HEK293 (cell line): ENCODE data around the gene AKAP6.

Experiments used
- CTCF ChIA-PET: fragments of 350-600 bp; formaldehyde crosslinking; extraction: SDS; loops from one replicate; lab custom pipeline; 2021; ENCODE audit warnings: antibody characterized with exemption; lab: Yijun Ruan, JAX
- POLR2A ChIA-PET: fragments of 300-600 bp; formaldehyde crosslinking; extraction: SDS; loops from one replicate; lab custom pipeline; 2020; ENCODE audit warnings: antibody characterized with exemption, inconsistent platforms; lab: Yijun Ruan, JAX
- H3K27ac ChIP-seq: fragments of 200-500 bp; sonication (Bioruptor generic); 2 replicates; pipeline ENCODE4 v1.5.1; 2014; ENCODE audit warnings: low read depth, low read length, control low read depth, inconsistent platforms; ENCODE audit errors: extremely low read depth
- H3K36me3 ChIP-seq, 2 experiments: fragments of 200-500 bp in 1 of 2; sonication (Bioruptor generic) in 1 of 2; 1 replicate in 1 of 2; 2 replicates in 1 of 2; pipeline ENCODE4 v1.5.1; 2014 to 2017; ENCODE audit warnings: inconsistent platforms in 2 of 2, low read length in 2 of 2; ENCODE audit not compliant: control insufficient read depth in 2 of 2, insufficient read depth in 1 of 2
- H3K4me1 ChIP-seq: fragments of 200-500 bp; sonication (Bioruptor generic); 2 replicates; pipeline ENCODE4 v1.5.1; 2014; ENCODE audit warnings: mild to moderate bottlenecking, low read length, inconsistent platforms; ENCODE audit not compliant: control insufficient read depth, insufficient read depth
- H3K4me3 ChIP-seq: 2 replicates; pipeline ENCODE4 v1.5.1; 2011; ENCODE audit warnings: low read depth, mild to moderate bottlenecking, control low read depth, low read length, moderate library complexity
- H3K9me3 ChIP-seq: fragments of 200-500 bp; sonication (Bioruptor generic); 2 replicates; pipeline ENCODE4 v1.5.1; 2014; ENCODE audit warnings: low read depth, low read length, inconsistent platforms; ENCODE audit not compliant: control insufficient read depth, insufficient read depth
- BCL11A ChIP-seq: fragments of 450-650 bp; formaldehyde crosslinking; IDR thresholded peaks from 2 replicates; pipeline ENCODE4 v1.5.1; 2016; ENCODE audit warnings: low read depth, missing biosample characterization, missing genetic modification characterization
- FEZF1 ChIP-seq: fragments of 450-650 bp; formaldehyde crosslinking; IDR thresholded peaks from 2 replicates; pipeline ENCODE4 v1.5.1; 2016; ENCODE audit warnings: missing biosample characterization, missing genetic modification characterization
- IKZF3 ChIP-seq: fragments of 450-650 bp; IDR thresholded peaks from 2 replicates; pipeline ENCODE4 v1.5.0; 2018; ENCODE audit warnings: missing biosample characterization, mild to moderate bottlenecking, missing genetic modification characterization, moderate library complexity
- ZNF132 ChIP-seq: fragments of 450-650 bp; formaldehyde crosslinking; IDR thresholded peaks from 2 replicates; pipeline ENCODE4 v1.5.1; 2017; ENCODE audit warnings: missing biosample characterization, missing genetic modification characterization, borderline replicate concordance
- ZNF202 ChIP-seq: fragments of 450-650 bp; formaldehyde crosslinking; IDR thresholded peaks from 2 replicates; pipeline ENCODE4 v1.5.1; 2016; ENCODE audit warnings: missing biosample characterization, missing genetic modification characterization, borderline replicate concordance
- ZNF239 ChIP-seq: fragments of 450-650 bp; formaldehyde crosslinking; IDR thresholded peaks from 2 replicates; pipeline ENCODE4 v1.5.1; 2016; ENCODE audit warnings: missing biosample characterization, missing genetic modification characterization
- ZNF248 ChIP-seq: fragments of 450-650 bp; formaldehyde crosslinking; IDR thresholded peaks from 2 replicates; pipeline ENCODE4 v1.5.1; 2017; ENCODE audit warnings: missing biosample characterization, missing genetic modification characterization
- ZNF354C ChIP-seq: fragments of 450-650 bp; formaldehyde crosslinking; IDR thresholded peaks from 2 replicates; pipeline ENCODE4 v1.5.1; 2016; ENCODE audit warnings: missing biosample characterization, missing genetic modification characterization, low read depth, borderline replicate concordance
- ZNF561 ChIP-seq: fragments of 450-650 bp; IDR thresholded peaks from 2 replicates; pipeline ENCODE4 v1.5.1; 2018; ENCODE audit warnings: missing biosample characterization, missing genetic modification characterization, borderline replicate concordance
- ZNF660 ChIP-seq: fragments of 450-650 bp; IDR thresholded peaks from 2 replicates; pipeline ENCODE4 v1.5.1; 2018; ENCODE audit warnings: missing biosample characterization, mild to moderate bottlenecking, missing genetic modification characterization
- ZSCAN23 ChIP-seq: fragments of 450-650 bp; formaldehyde crosslinking; IDR thresholded peaks from 2 replicates; pipeline ENCODE4 v1.5.1; 2016; ENCODE audit warnings: missing biosample characterization, missing genetic modification characterization
- TF ChIP-seq, protein P1 (sequence below): fragments of 450-650 bp; formaldehyde crosslinking; IDR thresholded peaks from 2 replicates; pipeline ENCODE4 v1.5.1; 2016; ENCODE audit warnings: missing biosample characterization, missing genetic modification characterization
- TF ChIP-seq, protein P2 (sequence below): fragments of 450-650 bp; formaldehyde crosslinking; IDR thresholded peaks from 2 replicates; pipeline ENCODE4 v1.5.1; 2016; ENCODE audit warnings: missing biosample characterization, missing genetic modification characterization, borderline replicate concordance
- TF ChIP-seq, protein P3 (sequence below): fragments of 450-650 bp; formaldehyde crosslinking; IDR thresholded peaks from 2 replicates; pipeline ENCODE4 v1.5.1; 2016; ENCODE audit warnings: missing biosample characterization, missing genetic modification characterization
- TF ChIP-seq, protein P4 (sequence below): fragments of 450-650 bp; formaldehyde crosslinking; IDR thresholded peaks from 2 replicates; pipeline ENCODE4 v1.5.1; 2016; ENCODE audit warnings: missing biosample characterization, missing genetic modification characterization, low read depth
- TF ChIP-seq, protein P5 (sequence below): fragments of 450-650 bp; formaldehyde crosslinking; IDR thresholded peaks from 2 replicates; pipeline ENCODE4 v1.5.1; 2017; ENCODE audit warnings: missing biosample characterization, missing genetic modification characterization
- TF ChIP-seq, protein P6 (sequence below): fragments of 450-650 bp; formaldehyde crosslinking; IDR thresholded peaks from 2 replicates; pipeline ENCODE4 v1.5.1; 2017; ENCODE audit warnings: missing biosample characterization, mild to moderate bottlenecking, missing genetic modification characterization, moderate library complexity

Gene AKAP6

DNA sequence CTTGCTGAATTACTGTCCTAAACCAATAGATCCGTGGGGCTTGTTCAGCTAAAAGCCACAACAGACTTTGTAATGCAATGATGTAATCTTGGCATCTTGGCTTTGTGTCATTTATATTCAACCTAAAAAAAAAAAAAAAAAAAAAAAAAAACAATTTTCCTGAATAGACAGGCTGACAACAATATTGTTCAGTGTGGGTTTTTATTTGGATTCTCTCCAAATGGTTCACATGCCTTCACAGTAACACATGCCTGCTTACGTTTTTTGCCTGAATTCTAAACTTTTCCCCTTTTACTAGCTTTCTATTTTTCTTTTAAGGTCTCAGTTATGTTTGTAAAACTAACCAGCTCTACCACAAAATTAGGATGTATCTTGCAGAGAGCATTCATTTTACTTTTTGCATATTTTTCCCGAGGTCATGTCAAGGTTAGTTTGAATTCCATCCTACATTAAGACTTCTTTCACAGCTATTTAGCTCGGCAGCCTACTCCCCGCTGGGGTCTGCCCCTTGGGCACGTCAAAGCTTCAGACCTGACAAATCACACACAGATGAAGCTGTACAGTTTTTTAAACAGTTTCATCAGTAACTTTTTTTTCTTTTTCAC lies 395.9 kb downstream of the AKAP6 start (continued):
- TF ChIP-seq, protein P1, sequence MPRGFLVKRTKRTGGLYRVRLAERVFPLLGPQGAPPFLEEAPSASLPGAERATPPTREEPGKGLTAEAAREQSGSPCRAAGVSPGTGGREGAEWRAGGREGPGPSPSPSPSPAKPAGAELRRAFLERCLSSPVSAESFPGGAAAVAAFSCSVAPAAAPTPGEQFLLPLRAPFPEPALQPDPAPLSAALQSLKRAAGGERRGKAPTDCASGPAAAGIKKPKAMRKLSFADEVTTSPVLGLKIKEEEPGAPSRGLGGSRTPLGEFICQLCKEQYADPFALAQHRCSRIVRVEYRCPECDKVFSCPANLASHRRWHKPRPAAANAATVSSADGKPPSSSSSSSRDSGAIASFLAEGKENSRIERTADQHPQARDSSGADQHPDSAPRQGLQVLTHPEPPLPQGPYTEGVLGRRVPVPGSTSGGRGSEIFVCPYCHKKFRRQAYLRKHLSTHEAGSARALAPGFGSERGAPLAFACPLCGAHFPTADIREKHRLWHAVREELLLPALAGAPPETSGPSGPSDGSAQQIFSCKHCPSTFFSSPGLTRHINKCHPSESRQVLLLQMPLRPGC (tag by site-specific recombination) = no peak
- 0 out of 2 replicates have a peak, but pooled peaks have one; percentile 18 for TF ChIP-seq ZNF660 (tag by site-specific recombination)
- no peak for TF ChIP-seq ZNF561 (tag by site-specific recombination)
- TF ChIP-seq BCL11A (tag by site-specific recombination) = no peak
- TF ChIP-seq, protein P2, sequence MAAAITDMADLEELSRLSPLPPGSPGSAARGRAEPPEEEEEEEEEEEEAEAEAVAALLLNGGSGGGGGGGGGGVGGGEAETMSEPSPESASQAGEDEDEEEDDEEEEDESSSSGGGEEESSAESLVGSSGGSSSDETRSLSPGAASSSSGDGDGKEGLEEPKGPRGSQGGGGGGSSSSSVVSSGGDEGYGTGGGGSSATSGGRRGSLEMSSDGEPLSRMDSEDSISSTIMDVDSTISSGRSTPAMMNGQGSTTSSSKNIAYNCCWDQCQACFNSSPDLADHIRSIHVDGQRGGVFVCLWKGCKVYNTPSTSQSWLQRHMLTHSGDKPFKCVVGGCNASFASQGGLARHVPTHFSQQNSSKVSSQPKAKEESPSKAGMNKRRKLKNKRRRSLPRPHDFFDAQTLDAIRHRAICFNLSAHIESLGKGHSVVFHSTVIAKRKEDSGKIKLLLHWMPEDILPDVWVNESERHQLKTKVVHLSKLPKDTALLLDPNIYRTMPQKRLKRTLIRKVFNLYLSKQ (tag by site-specific recombination) = no peak
- TF ChIP-seq, protein P3, sequence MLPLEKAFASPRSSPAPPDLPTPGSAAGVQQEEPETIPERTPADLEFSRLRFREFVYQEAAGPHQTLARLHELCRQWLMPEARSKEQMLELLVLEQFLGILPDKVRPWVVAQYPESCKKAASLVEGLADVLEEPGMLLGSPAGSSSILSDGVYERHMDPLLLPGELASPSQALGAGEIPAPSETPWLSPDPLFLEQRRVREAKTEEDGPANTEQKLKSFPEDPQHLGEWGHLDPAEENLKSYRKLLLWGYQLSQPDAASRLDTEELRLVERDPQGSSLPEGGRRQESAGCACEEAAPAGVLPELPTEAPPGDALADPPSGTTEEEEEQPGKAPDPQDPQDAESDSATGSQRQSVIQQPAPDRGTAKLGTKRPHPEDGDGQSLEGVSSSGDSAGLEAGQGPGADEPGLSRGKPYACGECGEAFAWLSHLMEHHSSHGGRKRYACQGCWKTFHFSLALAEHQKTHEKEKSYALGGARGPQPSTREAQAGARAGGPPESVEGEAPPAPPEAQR = no peak
- no peak for TF ChIP-seq ZNF132 (tag by site-specific recombination)
- TF ChIP-seq FEZF1 (tag by site-specific recombination) = no peak
- TF ChIP-seq, protein P4, sequence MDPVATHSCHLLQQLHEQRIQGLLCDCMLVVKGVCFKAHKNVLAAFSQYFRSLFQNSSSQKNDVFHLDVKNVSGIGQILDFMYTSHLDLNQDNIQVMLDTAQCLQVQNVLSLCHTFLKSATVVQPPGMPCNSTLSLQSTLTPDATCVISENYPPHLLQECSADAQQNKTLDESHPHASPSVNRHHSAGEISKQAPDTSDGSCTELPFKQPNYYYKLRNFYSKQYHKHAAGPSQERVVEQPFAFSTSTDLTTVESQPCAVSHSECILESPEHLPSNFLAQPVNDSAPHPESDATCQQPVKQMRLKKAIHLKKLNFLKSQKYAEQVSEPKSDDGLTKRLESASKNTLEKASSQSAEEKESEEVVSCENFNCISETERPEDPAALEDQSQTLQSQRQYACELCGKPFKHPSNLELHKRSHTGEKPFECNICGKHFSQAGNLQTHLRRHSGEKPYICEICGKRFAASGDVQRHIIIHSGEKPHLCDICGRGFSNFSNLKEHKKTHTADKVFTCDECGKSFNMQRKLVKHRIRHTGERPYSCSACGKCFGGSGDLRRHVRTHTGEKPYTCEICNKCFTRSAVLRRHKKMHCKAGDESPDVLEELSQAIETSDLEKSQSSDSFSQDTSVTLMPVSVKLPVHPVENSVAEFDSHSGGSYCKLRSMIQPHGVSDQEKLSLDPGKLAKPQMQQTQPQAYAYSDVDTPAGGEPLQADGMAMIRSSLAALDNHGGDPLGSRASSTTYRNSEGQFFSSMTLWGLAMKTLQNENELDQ = no peak
- TF ChIP-seq ZSCAN23 (tag by site-specific recombination) = no peak

DNA sequence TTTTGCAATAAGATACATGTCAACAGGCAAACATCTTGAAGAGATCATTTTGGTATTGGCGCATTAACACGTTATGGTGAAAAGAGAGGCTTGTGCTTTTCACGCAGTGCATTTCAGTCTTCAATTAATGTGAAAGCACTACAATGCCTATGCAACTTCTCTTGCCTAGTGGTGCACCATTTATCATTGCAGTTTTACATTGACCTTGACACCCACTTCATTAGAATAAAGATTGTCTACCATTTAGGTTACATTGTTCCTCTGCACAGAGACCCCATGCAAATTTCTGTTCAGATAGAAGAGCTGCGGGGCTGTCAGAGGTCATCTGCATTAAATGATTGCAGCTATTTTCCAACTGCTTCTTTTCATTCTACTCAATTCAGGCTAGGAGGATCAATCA lies 397.4 kb downstream of the AKAP6 start:
- Histone ChIP-seq H3K4me3 (no peak overlapping the region), H3K4me1 (peaks cover 13% of the 10 kb centered on the region; the same call in 1 of the 2 replicates), H3K9me3 (no peaks in the 10 kb centered on the region), H3K27ac (no peak overlapping the region), H3K36me3 (no peaks in the 10 kb centered on the region)
- ChIA-PET CTCF (no interaction called here), POLR2A (no interaction called here)
- TF ChIP-seq ZNF354C (tag by site-specific recombination) (no peak), ZNF202 (no peak), ZNF239 (no peak), IKZF3 (tag by site-specific recombination) (no peak), ZNF248 (tag by site-specific recombination) (no peak)
- TF ChIP-seq, protein P5, sequence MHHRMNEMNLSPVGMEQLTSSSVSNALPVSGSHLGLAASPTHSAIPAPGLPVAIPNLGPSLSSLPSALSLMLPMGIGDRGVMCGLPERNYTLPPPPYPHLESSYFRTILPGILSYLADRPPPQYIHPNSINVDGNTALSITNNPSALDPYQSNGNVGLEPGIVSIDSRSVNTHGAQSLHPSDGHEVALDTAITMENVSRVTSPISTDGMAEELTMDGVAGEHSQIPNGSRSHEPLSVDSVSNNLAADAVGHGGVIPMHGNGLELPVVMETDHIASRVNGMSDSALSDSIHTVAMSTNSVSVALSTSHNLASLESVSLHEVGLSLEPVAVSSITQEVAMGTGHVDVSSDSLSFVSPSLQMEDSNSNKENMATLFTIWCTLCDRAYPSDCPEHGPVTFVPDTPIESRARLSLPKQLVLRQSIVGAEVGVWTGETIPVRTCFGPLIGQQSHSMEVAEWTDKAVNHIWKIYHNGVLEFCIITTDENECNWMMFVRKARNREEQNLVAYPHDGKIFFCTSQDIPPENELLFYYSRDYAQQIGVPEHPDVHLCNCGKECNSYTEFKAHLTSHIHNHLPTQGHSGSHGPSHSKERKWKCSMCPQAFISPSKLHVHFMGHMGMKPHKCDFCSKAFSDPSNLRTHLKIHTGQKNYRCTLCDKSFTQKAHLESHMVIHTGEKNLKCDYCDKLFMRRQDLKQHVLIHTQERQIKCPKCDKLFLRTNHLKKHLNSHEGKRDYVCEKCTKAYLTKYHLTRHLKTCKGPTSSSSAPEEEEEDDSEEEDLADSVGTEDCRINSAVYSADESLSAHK = no peak
- TF ChIP-seq, protein P6, sequence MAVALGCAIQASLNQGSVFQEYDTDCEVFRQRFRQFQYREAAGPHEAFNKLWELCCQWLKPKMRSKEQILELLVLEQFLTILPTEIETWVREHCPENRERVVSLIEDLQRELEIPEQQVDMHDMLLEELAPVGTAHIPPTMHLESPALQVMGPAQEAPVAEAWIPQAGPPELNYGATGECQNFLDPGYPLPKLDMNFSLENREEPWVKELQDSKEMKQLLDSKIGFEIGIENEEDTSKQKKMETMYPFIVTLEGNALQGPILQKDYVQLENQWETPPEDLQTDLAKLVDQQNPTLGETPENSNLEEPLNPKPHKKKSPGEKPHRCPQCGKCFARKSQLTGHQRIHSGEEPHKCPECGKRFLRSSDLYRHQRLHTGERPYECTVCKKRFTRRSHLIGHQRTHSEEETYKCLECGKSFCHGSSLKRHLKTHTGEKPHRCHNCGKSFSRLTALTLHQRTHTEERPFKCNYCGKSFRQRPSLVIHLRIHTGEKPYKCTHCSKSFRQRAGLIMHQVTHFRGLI (tag by site-specific recombination) = no peak
- TF ChIP-seq, all 188 proteins: peak for 0
